ENCODE measurements around the gene NUBP2.

NUBP2 gene

DNA sequence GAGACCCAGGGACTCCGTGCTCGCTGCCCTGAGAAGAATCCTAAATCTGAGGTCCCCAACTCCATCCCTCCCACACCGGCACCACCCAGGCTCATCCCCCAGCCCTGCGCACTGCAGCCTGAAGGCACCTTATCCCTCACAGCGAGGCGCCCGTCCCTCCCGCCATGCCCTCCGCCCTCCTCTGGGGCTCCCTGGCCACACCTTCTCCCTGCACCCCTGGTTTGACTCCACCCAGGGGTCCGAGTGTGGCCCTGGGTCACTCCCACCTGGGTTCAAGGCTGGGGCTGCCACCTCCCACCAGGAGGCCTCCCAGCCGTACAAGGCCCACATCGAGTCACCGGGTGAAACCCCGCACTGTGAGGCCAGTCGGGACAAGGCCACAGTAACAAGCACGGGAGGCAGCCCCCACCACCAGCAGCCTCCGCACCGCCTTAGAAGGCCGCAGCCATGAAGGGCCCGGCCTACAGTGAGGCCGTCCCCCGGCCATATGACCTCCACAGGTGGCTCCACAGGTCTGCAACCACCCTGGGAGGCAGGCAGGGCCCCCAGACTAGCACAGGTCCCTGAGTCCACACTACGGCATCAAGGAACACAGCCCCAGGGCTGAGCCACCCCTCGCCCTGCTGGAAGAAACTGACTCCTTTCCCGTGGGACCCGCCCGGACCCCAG is 35.6 kb downstream of the NUBP2 start:
- TF ChIP-seq, protein P1, sequence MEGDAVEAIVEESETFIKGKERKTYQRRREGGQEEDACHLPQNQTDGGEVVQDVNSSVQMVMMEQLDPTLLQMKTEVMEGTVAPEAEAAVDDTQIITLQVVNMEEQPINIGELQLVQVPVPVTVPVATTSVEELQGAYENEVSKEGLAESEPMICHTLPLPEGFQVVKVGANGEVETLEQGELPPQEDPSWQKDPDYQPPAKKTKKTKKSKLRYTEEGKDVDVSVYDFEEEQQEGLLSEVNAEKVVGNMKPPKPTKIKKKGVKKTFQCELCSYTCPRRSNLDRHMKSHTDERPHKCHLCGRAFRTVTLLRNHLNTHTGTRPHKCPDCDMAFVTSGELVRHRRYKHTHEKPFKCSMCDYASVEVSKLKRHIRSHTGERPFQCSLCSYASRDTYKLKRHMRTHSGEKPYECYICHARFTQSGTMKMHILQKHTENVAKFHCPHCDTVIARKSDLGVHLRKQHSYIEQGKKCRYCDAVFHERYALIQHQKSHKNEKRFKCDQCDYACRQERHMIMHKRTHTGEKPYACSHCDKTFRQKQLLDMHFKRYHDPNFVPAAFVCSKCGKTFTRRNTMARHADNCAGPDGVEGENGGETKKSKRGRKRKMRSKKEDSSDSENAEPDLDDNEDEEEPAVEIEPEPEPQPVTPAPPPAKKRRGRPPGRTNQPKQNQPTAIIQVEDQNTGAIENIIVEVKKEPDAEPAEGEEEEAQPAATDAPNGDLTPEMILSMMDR (IDR thresholded peaks at IDR 0.05; ENCODE audit: insufficient read depth, low read depth, low read length, missing control alignments) = no peak
- H3K4me3 ChIP-seq (ENCODE audit: low read depth, low read length) = no peak overlapping the region
- no peak for DNase-seq (ENCODE audit: low read depth)

DNA sequence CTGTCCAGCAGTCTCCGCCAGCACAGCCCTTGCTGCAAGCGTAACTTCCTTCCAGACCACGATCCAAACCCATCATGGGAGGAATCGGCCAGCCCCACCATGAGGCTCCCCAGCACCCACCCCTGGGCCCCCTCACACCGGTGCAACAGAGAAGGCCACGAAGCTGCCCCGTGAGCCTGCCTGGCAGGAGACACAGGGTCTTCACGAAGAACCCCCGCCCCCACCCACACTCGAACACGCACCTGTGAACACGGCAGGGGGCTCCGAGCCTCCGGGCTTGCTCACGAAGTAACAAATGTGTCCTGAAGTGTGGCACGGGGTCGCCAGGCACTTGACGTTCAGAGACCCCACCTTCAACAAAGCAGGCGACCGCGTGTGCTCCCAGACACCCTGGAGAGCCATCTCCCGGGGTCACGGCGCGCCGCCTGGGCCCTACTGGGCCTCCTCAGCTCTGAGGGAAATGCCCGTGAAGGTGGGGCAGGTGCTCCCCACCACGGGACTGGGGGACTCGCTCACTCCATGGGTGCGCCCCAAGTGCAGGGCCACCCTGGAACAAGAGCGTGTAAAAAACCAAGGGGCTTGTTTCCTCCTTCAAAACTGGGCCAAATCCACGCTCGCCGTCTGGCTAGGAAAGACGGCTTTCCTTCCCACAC is 36.2 kb downstream of the NUBP2 start:
- TF ChIP-seq, protein P1 (IDR thresholded peaks at IDR 0.05; ENCODE audit: insufficient read depth, low read depth, low read length, missing control alignments) = no peak
- no peak for DNase-seq (ENCODE audit: low read depth)
- H3K4me3 ChIP-seq (ENCODE audit: low read depth, low read length) = no peak overlapping the region

DNA sequence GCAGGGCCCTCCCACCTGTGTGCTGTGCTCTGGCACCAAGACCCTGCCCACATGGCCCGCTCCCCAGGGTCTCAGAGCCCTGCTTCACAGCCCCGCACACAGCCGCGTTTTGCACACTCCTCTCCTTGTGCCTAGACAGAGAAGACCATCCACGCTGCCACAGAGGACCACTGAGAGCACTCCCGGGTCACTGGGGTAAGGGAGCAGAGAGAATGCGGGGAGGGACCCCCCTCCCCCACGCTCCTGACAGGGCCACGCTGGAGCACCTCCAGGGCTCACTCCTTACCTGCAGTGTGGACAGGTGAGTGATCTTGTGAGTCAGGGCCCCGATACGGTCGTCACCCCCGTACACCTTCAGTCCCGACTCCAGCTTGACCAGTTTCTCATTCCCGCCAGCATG is 36.9 kb downstream of the NUBP2 start:
- DNase-seq (ENCODE audit: low read depth) = no peak
- TF ChIP-seq, protein P1 (IDR thresholded peaks at IDR 0.05; ENCODE audit: insufficient read depth, low read depth, low read length, missing control alignments) = no peak
- H3K4me3 ChIP-seq (ENCODE audit: low read depth, low read length) = no peak overlapping the region

DNA sequence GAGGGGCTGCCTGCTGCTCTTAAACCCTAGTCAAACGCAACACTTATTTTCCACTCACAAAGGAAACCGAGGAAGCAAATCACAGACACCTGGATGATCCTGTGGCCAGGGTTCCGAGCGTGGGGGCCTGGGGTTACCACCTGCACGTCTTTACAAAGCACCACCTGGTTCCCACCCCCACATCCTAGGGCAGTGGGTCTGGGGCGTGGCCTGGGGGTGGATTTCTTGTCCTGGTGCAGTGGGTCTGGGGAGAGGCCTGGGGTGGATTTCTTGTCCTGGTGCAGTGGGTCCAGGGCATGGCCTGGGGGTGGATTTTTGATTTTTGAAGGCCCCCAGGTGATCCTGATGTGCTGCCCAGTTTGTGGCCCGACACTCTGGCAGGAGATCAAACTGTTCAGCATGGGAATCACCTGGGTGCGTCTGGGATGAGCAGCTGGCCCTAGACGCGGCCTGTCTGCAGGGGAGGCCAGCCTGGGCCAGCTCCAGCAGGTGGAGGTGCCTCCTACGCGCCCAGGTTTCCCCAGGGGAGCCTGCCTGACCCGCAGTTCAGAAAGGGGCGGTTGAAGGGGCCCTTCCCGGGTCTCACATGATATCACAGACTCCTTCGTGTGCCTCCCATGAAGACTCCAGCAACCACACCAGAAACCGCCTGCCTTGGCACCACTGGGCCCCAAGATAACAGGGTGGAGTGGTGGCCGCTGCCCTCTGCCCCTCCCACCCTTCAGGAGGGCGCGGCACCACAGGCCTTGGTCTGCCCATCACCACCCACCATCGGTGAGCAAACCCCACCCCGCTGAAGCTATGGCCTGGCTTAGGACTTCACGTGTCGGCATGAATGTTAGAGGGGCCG is 37.6 kb downstream of the NUBP2 start:
- no peak overlapping the region for H3K4me3 ChIP-seq (ENCODE audit: low read depth, low read length)
- TF ChIP-seq, protein P1 (IDR thresholded peaks at IDR 0.05; ENCODE audit: insufficient read depth, low read depth, low read length, missing control alignments) = no peak
- DNase-seq (ENCODE audit: low read depth) = no peak

DNA sequence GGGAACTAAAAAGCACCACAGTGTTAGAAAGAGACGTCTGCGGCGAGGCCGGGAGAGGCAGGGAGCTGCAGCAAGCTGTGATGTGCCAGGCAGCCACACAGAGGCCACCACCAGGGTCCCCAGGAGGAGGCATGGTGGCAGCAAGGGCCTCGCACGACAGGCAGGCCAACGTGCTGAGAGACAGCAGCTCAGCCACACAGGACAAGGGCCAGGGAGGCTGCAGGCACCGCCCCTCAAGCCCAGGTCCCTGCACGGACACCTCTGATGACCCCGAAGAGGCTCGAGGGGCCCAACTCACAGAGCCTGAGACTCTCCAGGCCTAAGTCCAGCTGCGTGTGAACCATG is 38.2 kb downstream of the NUBP2 start:
- no peak overlapping the region for H3K4me3 ChIP-seq (ENCODE audit: low read depth, low read length)
- DNase-seq (ENCODE audit: low read depth) = no peak
- TF ChIP-seq, protein P1 (IDR thresholded peaks at IDR 0.05; ENCODE audit: insufficient read depth, low read depth, low read length, missing control alignments) = no peak

DNA sequence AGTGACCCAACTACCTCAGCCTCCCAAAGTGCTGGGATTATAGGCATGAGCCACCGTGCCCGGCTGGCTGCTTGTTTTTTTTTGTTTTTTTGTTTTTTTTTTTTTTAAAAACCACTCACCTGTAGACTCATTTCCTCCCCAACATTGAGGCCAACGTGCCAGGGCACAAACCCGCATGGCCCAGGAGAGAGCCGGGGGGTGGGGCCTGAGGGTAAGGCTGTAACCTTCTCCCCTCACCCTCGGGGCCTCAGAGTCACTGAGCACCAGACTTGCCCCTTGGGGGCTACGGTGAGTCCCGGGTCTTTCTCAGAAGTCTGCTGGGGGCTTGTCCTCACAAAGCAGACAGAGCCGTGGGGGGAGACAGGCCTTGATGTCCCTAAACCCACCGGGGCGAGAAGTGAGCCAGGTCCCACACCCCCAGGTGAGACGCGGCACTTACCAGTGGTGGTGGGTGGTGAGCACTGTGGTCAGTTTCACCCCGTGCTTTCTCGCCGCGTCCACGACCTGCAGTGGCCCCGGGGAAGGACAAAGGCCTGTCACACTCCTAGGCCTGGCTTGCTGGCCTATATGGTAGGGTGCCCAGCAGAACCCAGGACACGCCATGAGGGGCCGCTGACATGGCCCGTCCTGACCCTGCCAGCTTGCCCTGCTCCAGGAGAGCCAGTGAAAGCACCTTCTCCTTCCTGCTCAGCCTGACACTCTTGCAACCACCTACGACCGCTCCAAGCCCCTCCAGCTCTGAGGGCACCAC is 39.3 kb downstream of the NUBP2 start:
- no peak for DNase-seq (ENCODE audit: low read depth)
- TF ChIP-seq, protein P1 (IDR thresholded peaks at IDR 0.05; ENCODE audit: insufficient read depth, low read depth, low read length, missing control alignments) = no peak
- no peak overlapping the region for H3K4me3 ChIP-seq (ENCODE audit: low read depth, low read length)
